Stimulated activated naive CD8-positive, alpha-beta T cell treated with anti-CD3 and anti-CD28 coated beads, Interleukin-15, Interleukin-2, amounts not matched to agents 100 ng/mL and 50 ng/mL, for 24 hours (primary cell): ENCODE measurements around the gene PRSS53.
A peak's percentile ranks its signal among the peaks of the same experiment; 100 is the strongest.

ENCODE experiments used
- H3K27ac Mint-ChIP-seq: one replicate; pipeline ENCODE4 v1.8.0; 2021; ENCODE audit warnings: mild to moderate bottlenecking, mixed read lengths
- H3K27me3 Mint-ChIP-seq: one replicate; pipeline ENCODE4 v1.8.0; 2021; ENCODE audit warnings: mixed read lengths
- H3K36me3 Mint-ChIP-seq: one replicate; pipeline ENCODE4 v1.8.0; 2021; ENCODE audit warnings: low read depth, mixed read lengths
- H3K4me1 Mint-ChIP-seq: one replicate; pipeline ENCODE4 v1.8.0; 2021; ENCODE audit warnings: low read depth, mixed read lengths
- H3K4me3 Mint-ChIP-seq: one replicate; pipeline ENCODE4 v1.8.0; 2021; ENCODE audit warnings: mild to moderate bottlenecking, mixed read lengths
- H3K9me3 Mint-ChIP-seq: one replicate; pipeline ENCODE4 v1.8.0; 2021; ENCODE audit warnings: mixed read lengths

Gene PRSS53

GRCh38 chr16:31079342-31079944 is 9.3 kb downstream of the PRSS53 start:
- Mint-ChIP-seq H3K27me3 (no peaks in the 10 kb centered on the region), H3K4me3 (no peak overlapping the region), H3K27ac (peak overlapping the region; percentile 6), H3K4me1 (peaks cover 34% of the 10 kb centered on the region), H3K9me3 (no peaks in the 10 kb centered on the region), H3K36me3 (peaks cover 28% of the 10 kb centered on the region)

DNA sequence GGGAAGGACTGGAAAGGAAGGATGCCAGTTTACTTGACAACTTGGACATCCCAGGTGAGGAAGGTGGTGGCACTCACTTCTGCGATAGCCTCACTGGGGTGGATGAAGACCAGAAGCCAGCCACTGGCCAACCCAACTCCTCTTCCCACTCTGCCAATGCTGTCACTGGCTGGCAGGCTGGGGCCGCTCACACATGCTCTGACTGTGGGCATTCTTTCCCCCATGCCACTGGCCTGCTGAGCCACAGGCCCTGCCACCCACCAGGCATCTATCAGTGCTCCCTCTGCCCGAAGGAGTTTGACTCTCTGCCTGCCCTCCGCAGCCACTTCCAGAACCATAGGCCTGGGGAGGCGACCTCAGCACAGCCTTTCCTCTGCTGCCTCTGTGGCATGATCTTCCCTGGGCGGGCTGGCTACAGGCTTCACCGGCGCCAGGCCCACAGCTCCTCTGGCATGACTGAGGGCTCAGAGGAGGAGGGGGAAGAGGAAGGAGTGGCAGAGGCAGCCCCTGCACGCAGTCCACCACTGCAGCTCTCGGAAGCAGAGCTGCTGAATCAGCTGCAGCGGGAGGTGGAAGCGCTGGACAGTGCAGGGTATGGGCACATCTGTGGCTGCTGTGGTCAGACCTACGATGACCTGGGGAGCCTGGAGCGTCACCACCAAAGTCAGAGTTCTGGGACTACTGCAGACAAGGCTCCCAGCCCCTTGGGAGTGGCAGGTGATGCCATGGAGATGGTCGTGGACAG is 10.0 kb downstream of the PRSS53 start:
- H3K4me1 Mint-ChIP-seq, result peaks cover 34% of the 10 kb centered on the region
- H3K4me3 Mint-ChIP-seq, result no peak overlapping the region
- peaks cover 28% of the 10 kb centered on the region for H3K36me3 Mint-ChIP-seq
- no peaks in the 10 kb centered on the region for H3K9me3 Mint-ChIP-seq
- no peaks in the 10 kb centered on the region for H3K27me3 Mint-ChIP-seq
- H3K27ac Mint-ChIP-seq, result peak overlapping the region; percentile 31

GRCh38 chr16:31077592-31078396 is 10.9 kb downstream of the PRSS53 start:
- Mint-ChIP-seq H3K9me3 (no peaks in the 10 kb centered on the region), H3K4me1 (peaks cover 35% of the 10 kb centered on the region), H3K27ac (no peak overlapping the region), H3K27me3 (no peaks in the 10 kb centered on the region), H3K4me3 (no peak overlapping the region), H3K36me3 (peaks cover 28% of the 10 kb centered on the region)

- H3K27me3 Mint-ChIP-seq, result no peaks in the 10 kb centered on the region
- peaks cover 28% of the 10 kb centered on the region for H3K36me3 Mint-ChIP-seq
- no peaks in the 10 kb centered on the region for H3K9me3 Mint-ChIP-seq
- no peak overlapping the region for H3K4me3 Mint-ChIP-seq
- peaks cover 42% of the 10 kb centered on the region for H3K4me1 Mint-ChIP-seq
- no peak overlapping the region for H3K27ac Mint-ChIP-seq
Measured at GRCh38 chr16:31077024-31077423, 11.7 kb downstream of the PRSS53 start.

- Mint-ChIP-seq H3K4me1 (peaks cover 49% of the 10 kb centered on the region), H3K27me3 (no peaks in the 10 kb centered on the region), H3K36me3 (peaks cover 28% of the 10 kb centered on the region), H3K4me3 (no peak overlapping the region), H3K9me3 (no peaks in the 10 kb centered on the region), H3K27ac (no peak overlapping the region)
Measured at GRCh38 chr16:31076319-31076718, 12.4 kb downstream of the PRSS53 start.

DNA sequence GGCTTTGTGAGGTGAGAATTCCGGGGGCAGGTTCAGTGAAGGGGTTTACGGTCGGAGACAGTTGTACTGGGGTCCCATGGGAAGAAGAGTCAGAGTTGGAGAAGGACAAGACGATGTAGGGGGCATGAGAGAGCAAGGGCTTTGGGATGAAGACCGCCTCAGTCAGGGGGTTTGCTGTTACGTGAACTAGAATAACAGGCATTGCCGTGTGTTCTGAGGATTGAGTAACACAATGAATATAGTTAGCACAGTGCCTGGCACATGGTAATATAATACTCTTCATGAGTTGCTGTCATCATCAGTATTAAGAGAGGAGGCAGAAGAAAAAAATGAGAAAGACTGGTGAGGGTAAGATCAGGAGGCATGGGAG is 13.9 kb downstream of the PRSS53 start:
- Mint-ChIP-seq H3K4me3 (peak overlapping the region; percentile 96), H3K27me3 (no peaks in the 10 kb centered on the region), H3K9me3 (no peaks in the 10 kb centered on the region), H3K36me3 (peaks cover 28% of the 10 kb centered on the region), H3K4me1 (peaks cover 42% of the 10 kb centered on the region), H3K27ac (peak overlapping the region; percentile 96)

DNA sequence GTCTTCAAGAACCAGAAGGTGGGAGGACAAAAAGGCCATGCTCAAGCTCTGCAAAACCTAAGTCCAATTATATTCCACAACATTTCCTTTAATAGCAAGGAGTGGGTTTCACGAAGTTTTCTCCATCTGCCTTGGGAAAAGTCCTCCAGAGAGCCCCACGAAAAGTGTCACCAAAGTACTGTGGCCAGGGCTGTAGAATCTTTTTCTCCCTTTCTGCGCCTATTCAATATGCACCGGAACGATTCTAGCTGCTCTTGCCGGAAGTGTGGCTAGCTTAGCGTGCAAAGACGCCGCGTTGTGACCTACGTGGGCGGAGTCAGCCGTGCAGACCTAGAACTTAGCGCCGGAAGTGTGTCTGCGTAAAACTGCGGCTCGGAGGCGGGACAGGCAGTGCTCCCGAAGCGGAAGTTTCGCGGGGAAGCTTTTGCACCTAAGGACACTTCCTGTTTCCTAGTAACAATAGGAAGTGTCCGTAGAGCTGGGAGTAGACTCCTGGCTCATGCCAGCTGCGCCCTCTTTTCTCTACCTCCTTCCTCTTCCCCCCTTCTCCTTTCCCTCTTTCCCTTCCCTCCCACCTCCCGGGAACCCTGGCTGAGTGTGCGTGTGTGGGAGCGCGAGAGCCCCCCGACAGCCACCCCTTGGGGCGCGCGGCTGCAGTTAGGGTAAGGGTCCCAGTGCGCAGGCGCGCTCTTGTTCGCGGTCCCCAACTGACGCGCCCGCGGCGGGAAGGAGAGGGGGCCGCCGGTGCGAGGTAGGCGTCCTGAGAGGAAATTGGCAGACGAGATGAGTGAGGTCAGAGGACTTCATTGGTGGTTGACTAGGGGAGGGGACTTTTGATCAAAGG is 14.6 kb downstream of the PRSS53 start, which contains the start of the genes ZNF646 and ZNF668:
ZNF646 (plus strand) TSS at position 453 of the 844 bp plus-strand sequence. CDS start 1,903 bp downstream, outside the sequence.
ZNF668 (minus strand) TSS at position 271 of the 844 bp plus-strand sequence. CDS start 9,781 bp downstream, outside the sequence.
- H3K4me3 Mint-ChIP-seq, result peak within 1 kb of the TSS; percentile 98
- H3K36me3 Mint-ChIP-seq, result peaks cover 22% of the 10 kb centered on the region
- H3K27ac Mint-ChIP-seq, result peak within 1 kb of the TSS; percentile 96
- H3K27me3 Mint-ChIP-seq, result no peaks in the 10 kb centered on the region
- H3K9me3 Mint-ChIP-seq, result no peaks in the 10 kb centered on the region
- peaks cover 41% of the 10 kb centered on the region for H3K4me1 Mint-ChIP-seq

GRCh38 chr16:31073142-31073969 is 15.4 kb downstream of the PRSS53 start:
- Mint-ChIP-seq H3K4me1 (peaks cover 43% of the 10 kb centered on the region), H3K27me3 (no peaks in the 10 kb centered on the region), H3K4me3 (peak overlapping the region; percentile 98), H3K36me3 (peaks cover 14% of the 10 kb centered on the region), H3K27ac (peak overlapping the region; percentile 96), H3K9me3 (no peaks in the 10 kb centered on the region)

GRCh38 chr16:31072540-31073141 is 16.1 kb downstream of the PRSS53 start:
- Mint-ChIP-seq H3K4me1 (peaks cover 38% of the 10 kb centered on the region), H3K9me3 (no peaks in the 10 kb centered on the region), H3K27ac (peak overlapping the region; percentile 94), H3K36me3 (peaks cover 7% of the 10 kb centered on the region), H3K27me3 (no peaks in the 10 kb centered on the region), H3K4me3 (peak overlapping the region; percentile 98)

DNA sequence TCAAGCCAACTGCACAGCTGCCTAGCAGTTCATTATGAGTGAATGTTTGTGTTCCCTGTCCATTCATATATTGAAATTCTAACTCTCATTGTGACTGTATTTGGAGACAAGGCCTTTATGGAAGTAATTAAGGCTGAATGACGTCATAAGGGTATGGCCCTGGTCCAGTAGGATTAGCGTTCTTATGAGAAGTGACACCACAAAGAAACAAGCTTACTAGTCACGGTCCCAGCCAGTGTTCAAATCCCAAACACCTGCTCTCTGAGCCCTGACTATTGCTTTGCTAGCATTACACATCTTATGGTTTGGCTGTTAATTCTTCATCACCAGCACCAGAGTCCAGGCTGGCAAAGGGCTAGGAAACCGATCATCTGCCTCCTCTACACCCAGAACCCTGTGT is 16.9 kb downstream of the PRSS53 start:
- H3K9me3 Mint-ChIP-seq, result no peaks in the 10 kb centered on the region
- peak overlapping the region; percentile 98 for H3K4me3 Mint-ChIP-seq
- H3K4me1 Mint-ChIP-seq, result peaks cover 41% of the 10 kb centered on the region
- H3K36me3 Mint-ChIP-seq, result peaks cover 7% of the 10 kb centered on the region
- H3K27ac Mint-ChIP-seq, result peak overlapping the region; percentile 94
- no peaks in the 10 kb centered on the region for H3K27me3 Mint-ChIP-seq

GRCh38 chr16:31067342-31067741 is 21.4 kb downstream of the PRSS53 start:
- H3K36me3 Mint-ChIP-seq, result peaks cover 21% of the 10 kb centered on the region
- H3K27ac Mint-ChIP-seq, result no peak overlapping the region
- peaks cover 57% of the 10 kb centered on the region for H3K4me1 Mint-ChIP-seq
- H3K4me3 Mint-ChIP-seq, result no peak overlapping the region
- H3K9me3 Mint-ChIP-seq, result no peaks in the 10 kb centered on the region
- H3K27me3 Mint-ChIP-seq, result no peaks in the 10 kb centered on the region

DNA sequence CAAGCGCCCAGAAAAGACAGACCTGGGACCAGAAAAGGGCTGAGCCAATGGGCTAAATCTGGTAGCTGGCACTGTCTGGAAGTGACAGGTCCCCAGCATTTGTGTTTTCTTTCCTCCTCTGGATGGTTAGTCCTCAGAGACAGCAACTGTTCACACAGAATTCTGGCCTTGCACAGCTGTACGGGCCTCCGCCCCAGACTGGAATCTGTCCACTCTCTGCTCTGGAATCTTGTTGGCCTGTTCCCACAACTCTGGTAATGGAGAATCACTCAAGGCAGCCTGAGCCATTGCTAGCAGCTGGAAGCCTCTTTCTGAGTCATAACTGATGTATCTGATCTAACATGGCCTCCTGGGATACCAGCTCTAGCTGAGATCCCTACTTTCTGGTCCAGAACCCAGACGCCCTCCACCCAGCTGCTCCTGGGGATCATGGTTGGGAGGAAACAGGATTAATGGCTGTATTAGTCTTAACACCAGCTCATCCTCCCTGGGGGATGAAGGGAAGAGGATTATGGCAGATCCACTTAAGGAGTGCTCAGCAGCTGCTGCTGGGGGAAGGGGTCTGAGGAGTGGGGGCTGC is 23.8 kb downstream of the PRSS53 start:
- peaks cover 47% of the 10 kb centered on the region for H3K4me1 Mint-ChIP-seq
- peak overlapping the region; percentile 26 for H3K4me3 Mint-ChIP-seq
- peaks cover 34% of the 10 kb centered on the region for H3K36me3 Mint-ChIP-seq
- H3K27ac Mint-ChIP-seq, result peak overlapping the region; percentile 70
- H3K9me3 Mint-ChIP-seq, result no peaks in the 10 kb centered on the region
- H3K27me3 Mint-ChIP-seq, result no peaks in the 10 kb centered on the region
